ENCODE data around the gene CCDC171. TPM values are rescaled to one million over a fixed set of nuclear protein-coding genes. Genes with fewer than 3 reads are reported as not detected.

Gene CCDC171
- total and polyA plus RNA-seq, 12 donors = 0.29 to 2.4 (median 1.6) TPM

DNA sequence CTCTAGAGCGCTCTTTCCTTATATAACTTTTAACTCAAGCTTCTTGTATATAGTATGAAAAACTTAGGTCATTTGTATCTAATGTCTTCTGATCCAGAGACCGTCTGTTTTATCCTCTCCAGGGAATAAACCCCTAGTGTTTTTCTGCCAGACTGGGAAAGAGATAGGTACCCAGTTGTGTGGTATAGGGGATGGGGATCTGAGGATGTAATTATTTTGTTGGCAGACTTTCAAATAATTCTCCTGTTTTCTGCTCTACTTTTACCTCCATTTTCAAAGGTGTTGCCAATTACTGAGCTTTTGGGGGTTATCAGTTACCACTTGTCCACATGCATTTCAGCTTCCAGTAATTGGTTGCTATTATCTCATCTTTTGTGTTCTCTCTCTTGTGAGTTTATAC is 17.9 kb downstream of the CCDC171 start:
- Histone ChIP-seq H3K36me3 (no peaks in the 10 kb centered on the region), H3K27ac (no peak overlapping the region), H3K4me3 (no peak overlapping the region), H3K4me1 (no peaks in the 10 kb centered on the region), H3K27me3 (no peaks in the 10 kb centered on the region), H3K9me3 (no peaks in the 10 kb centered on the region)
- no peak for ATAC-seq
- WGBS, 2 donors = 85 to 86% methylated on average over 2 of the region's 2 CpGs
- TF ChIP-seq, protein P1, sequence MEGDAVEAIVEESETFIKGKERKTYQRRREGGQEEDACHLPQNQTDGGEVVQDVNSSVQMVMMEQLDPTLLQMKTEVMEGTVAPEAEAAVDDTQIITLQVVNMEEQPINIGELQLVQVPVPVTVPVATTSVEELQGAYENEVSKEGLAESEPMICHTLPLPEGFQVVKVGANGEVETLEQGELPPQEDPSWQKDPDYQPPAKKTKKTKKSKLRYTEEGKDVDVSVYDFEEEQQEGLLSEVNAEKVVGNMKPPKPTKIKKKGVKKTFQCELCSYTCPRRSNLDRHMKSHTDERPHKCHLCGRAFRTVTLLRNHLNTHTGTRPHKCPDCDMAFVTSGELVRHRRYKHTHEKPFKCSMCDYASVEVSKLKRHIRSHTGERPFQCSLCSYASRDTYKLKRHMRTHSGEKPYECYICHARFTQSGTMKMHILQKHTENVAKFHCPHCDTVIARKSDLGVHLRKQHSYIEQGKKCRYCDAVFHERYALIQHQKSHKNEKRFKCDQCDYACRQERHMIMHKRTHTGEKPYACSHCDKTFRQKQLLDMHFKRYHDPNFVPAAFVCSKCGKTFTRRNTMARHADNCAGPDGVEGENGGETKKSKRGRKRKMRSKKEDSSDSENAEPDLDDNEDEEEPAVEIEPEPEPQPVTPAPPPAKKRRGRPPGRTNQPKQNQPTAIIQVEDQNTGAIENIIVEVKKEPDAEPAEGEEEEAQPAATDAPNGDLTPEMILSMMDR (IDR thresholded peaks at IDR 0.05) = no peak
- intact Hi-C loops (cut with DNase I) = no loop called here
- DNase-seq = no peak

DNA sequence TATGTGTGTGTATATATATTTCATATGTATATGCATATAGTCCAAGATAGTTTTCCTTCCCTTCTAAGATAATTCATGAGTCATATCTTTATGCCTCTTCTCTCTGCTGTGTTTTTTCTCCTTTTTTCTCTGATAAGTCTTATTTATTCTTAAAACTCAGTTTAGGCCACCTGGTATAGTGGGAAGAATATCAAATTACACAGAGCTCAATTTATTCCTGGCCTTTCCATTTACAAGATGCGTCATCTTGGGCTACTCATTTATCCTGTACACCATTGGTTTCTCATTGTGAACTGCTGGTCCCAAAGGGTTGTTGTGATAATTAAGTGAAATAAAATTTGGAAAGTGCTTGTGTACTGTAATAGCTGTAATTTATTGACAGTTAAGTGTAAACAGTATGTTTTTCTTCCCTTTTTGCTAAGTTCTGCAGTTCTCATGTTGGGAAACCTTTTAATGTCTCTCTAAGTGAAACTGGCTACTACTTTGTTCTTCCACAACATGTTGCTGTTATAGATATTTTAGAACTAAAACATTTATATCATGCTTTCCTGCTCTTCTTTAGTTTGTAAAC is 19.4 kb downstream of the CCDC171 start:
- Histone ChIP-seq H3K36me3 (no peaks in the 10 kb centered on the region), H3K27me3 (no peaks in the 10 kb centered on the region), H3K4me1 (no peaks in the 10 kb centered on the region), H3K27ac (no peak overlapping the region), H3K4me3 (no peak overlapping the region), H3K9me3 (no peaks in the 10 kb centered on the region)
- WGBS, 2 donors = 95 to 96% methylated on average over 1 of the region's 1 CpG
- ATAC-seq (no peak), DNase-seq (no peak)
- TF ChIP-seq, protein P1 (IDR thresholded peaks at IDR 0.05) = no peak
- intact Hi-C loops (cut with DNase I) = no loop called here

- WGBS, 2 donors = 55 to 58% methylated on average over 8 of the region's 8 CpGs
- ATAC-seq (no peak), DNase-seq (no peak)
- H3K27me3 ChIP-seq = no peaks in the 10 kb centered on the region
- no peaks in the 10 kb centered on the region for H3K36me3 ChIP-seq
- no peak overlapping the region for H3K4me3 ChIP-seq
- intact Hi-C loops (cut with DNase I) = no loop called here
- H3K4me1 ChIP-seq = no peaks in the 10 kb centered on the region
- no peaks in the 10 kb centered on the region for H3K9me3 ChIP-seq
- H3K27ac ChIP-seq = no peak overlapping the region
- TF ChIP-seq, protein P1 (IDR thresholded peaks at IDR 0.05) = no peak
These were observed 23.7 kb downstream of the CCDC171 start for GRCh38 chr9:15576350-15577050.

DNA sequence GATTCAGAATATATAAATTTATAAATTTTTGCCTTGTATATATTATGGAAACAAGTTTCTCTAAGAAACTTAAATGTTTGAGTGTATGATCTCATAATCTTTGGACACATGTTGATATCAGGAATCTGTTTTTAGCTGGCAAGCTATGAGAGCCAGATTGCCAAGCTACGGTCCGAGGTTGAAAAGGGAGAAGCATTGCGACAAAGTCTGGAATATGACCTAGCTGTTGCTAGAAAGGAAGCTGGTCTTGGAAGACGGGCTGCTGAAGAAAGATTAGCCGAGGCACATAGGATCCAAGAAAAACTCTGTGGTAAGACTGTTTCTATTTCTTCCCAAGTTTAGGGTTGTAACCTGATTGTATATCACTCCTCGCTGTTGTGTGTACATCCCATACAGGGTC is 25.9 kb downstream of the CCDC171 start:
- Histone ChIP-seq H3K27ac (no peak overlapping the region), H3K9me3 (no peaks in the 10 kb centered on the region), H3K27me3 (no peaks in the 10 kb centered on the region), H3K36me3 (no peaks in the 10 kb centered on the region), H3K4me1 (no peaks in the 10 kb centered on the region), H3K4me3 (no peak overlapping the region)
- WGBS, 2 donors = 67 to 73% methylated on average over 6 of the region's 6 CpGs
- DNase-seq = peak in 1 of 2 donors; percentile 4
- ATAC-seq = peak in 1 of 8 donors; percentile 72
- intact Hi-C loops (cut with DNase I) = no loop called here
- TF ChIP-seq, protein P1 (IDR thresholded peaks at IDR 0.05) = no peak
